Measurements from ENCODE around the gene GGT7. TPM values are rescaled to one million over a fixed set of nuclear protein-coding genes. Genes with fewer than 3 reads are reported as not detected.

GGT7 gene
- total RNA-seq, 4 donors from 2014 or later: 11.2 to 19.1 (median 15.1) TPM

- no peak for DNase-seq
- 78 to 95% methylated on average over 3 to 5 of the region's 5 CpGs for WGBS, 2 donors (ENCODE audit: low coverage in 1 of 2)
- TF ChIP-seq CTCF (IDR thresholded peaks at IDR 0.05): no peak
- Histone ChIP-seq H3K36me3 (peaks cover 0 to 9% (median 2%) of the 10 kb centered on the region in 4 donors), H3K4me1 (no peaks in the 10 kb centered on the region), H3K27me3 (no peaks in the 10 kb centered on the region), H3K4me3 (no peak overlapping the region), H3K9me3 (no peaks in the 10 kb centered on the region), H3K27ac (no peak overlapping the region)
- intact Hi-C loops (cut with DNase I; ENCODE audit: low total_unique reads) (no loop called here), in situ Hi-C loops (cut with MboI; ENCODE audit: low pct_ligation_motif_present in 1 of 4, low pct_unique_long_range_greater_than_20kb in 1 of 4, low sequenced_read_pairs in 3 of 4) (loop anchor here in 2 of 4 donors (25.0 kb wide), 3 partner anchors 239 to 414 kb away; partner anchors contain the start of gene TRPC4AP (in 1 of the 2))
These were observed 24.1 kb downstream of the GGT7 start for GRCh38 chr20:34848597-34848996.

DNA sequence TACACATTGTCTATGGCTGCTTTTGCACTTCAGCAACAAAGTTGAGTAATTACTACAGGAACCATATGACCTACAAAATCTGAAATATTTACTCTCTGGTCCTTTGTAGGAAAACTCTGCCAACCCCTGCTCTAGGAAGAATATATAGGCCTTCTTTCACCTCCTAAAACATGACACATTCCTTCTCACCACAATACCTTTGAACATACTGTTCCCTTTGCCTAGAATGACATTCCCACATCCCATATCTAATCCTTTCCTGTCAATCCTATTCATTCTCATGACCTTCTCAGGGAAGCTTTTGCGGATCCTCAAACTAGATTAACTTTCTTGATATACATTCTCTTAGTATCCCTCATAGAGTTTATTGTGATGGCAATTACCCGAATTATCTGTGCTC, 29.2 kb downstream of the GGT7 start:
- no peaks in the 10 kb centered on the region for H3K36me3 ChIP-seq
- in situ Hi-C loops (cut with MboI; ENCODE audit: low pct_ligation_motif_present in 1 of 4, low pct_unique_long_range_greater_than_20kb in 1 of 4, low sequenced_read_pairs in 3 of 4): loop anchor here in 2 of 4 donors (25.0 kb wide), 3 partner anchors 244 to 419 kb away; partner anchors contain the start of gene TRPC4AP (in 1 of the 2)
- H3K27ac ChIP-seq: no peak overlapping the region
- no peaks in the 10 kb centered on the region for H3K4me1 ChIP-seq
- H3K9me3 ChIP-seq: no peaks in the 10 kb centered on the region
- WGBS, 2 donors (ENCODE audit: low coverage in 1 of 2): 94 to 98% methylated on average over 2 of the region's 2 CpGs
- no peak for DNase-seq
- H3K4me3 ChIP-seq: no peak overlapping the region
- no peaks in the 10 kb centered on the region for H3K27me3 ChIP-seq
- TF ChIP-seq POLR2AphosphoS5 (IDR thresholded peaks at IDR 0.05) (no peak), POLR2A (IDR thresholded peaks at IDR 0.05) (no peak), CTCF (IDR thresholded peaks at IDR 0.05) (no peak), EP300 (IDR thresholded peaks at IDR 0.05; ENCODE audit: low read depth) (no peak)
- intact Hi-C loops (cut with DNase I; ENCODE audit: low total_unique reads): no loop called here

DNA sequence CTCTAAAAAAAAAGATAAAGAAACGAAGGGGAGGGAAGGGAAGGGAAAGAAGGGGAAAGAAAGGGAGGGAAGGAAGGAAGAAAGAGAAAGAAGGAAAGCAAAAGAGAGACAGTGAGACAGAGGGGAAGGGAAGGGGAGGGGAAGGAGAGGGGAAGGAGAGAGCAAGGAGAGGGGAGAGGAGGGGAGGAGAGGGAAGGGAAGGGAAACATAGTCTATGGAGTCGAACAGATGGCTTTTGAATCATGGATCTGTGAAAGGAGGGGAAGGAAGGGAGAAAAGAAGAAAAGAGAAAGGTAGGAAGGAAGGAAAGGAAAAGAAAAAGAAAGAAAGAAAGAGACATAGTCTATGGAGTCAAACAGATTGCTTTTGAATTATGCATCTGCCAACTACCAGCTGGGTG, 30.5 kb downstream of the GGT7 start:
- no peak for TF ChIP-seq POLR2AphosphoS5 (IDR thresholded peaks at IDR 0.05)
- no peak for TF ChIP-seq EP300 (IDR thresholded peaks at IDR 0.05; ENCODE audit: low read depth)
- no peak for TF ChIP-seq CTCF (IDR thresholded peaks at IDR 0.05)
- TF ChIP-seq POLR2A (IDR thresholded peaks at IDR 0.05): no peak
- in situ Hi-C loops (cut with MboI; ENCODE audit: low pct_ligation_motif_present in 1 of 4, low pct_unique_long_range_greater_than_20kb in 1 of 4, low sequenced_read_pairs in 3 of 4): loop anchor here in 2 of 4 donors (25.0 kb wide), 3 partner anchors 245 to 420 kb away; partner anchors contain the start of gene TRPC4AP (in 1 of the 2)
- intact Hi-C loops (cut with DNase I; ENCODE audit: low total_unique reads): no loop called here

GRCh38 chr20:34834459-34834893, 38.2 kb downstream of the GGT7 start:
- Histone ChIP-seq H3K9me3 (no peaks in the 10 kb centered on the region), H3K27me3 (no peaks in the 10 kb centered on the region), H3K36me3 (no peaks in the 10 kb centered on the region), H3K27ac (no peak overlapping the region), H3K4me1 (peaks cover 0 to 3% (median 1%) of the 10 kb centered on the region in 4 donors), H3K4me3 (no peak overlapping the region)
- TF ChIP-seq CTCF (IDR thresholded peaks at IDR 0.05): peak; percentile 34 to 57 (median 44)
- no peak for TF ChIP-seq POLR2AphosphoS5 (IDR thresholded peaks at IDR 0.05)
- WGBS, 2 donors (ENCODE audit: low coverage in 1 of 2): 13 to 19% methylated on average over 5 to 6 of the region's 6 CpGs
- intact Hi-C loops (cut with DNase I; ENCODE audit: low total_unique reads): no loop called here
- DNase-seq: no peak
- in situ Hi-C loops (cut with MboI; ENCODE audit: low pct_ligation_motif_present in 1 of 4, low pct_unique_long_range_greater_than_20kb in 1 of 4, low sequenced_read_pairs in 3 of 4): loop anchor here in 2 of 4 donors (25.0 kb wide), 3 partner anchors 253 to 428 kb away; partner anchors contain the start of gene TRPC4AP (in 1 of the 2)

More for the DNA sequence above, 30.5 kb downstream of the GGT7 start:
- Histone ChIP-seq H3K4me3 (no peak overlapping the region), H3K27me3 (no peaks in the 10 kb centered on the region), H3K27ac (no peak overlapping the region), H3K9me3 (no peaks in the 10 kb centered on the region), H3K4me1 (no peaks in the 10 kb centered on the region), H3K36me3 (no peaks in the 10 kb centered on the region)
- 63 to 70% methylated on average over 1 to 2 of the region's 2 CpGs for WGBS, 2 donors (ENCODE audit: low coverage in 1 of 2)
- DNase-seq: no peak
